SH-SY5Y (cell line): ENCODE measurements around the gene MYOCD.

Experiments used
- GATA2 ChIP-seq: IDR thresholded peaks from 2 replicates; pipeline ENCODE4 v1.6.1; 2011; ENCODE audit warnings: mild to moderate bottlenecking, low read depth, low read length
- GATA3 ChIP-seq: IDR thresholded peaks from 2 replicates; pipeline ENCODE4 v1.6.1; 2011; ENCODE audit warnings: low read depth, mild to moderate bottlenecking, low read length, moderate library complexity

GRCh38 chr17:12730931-12731521 lies 65.3 kb downstream of the MYOCD start:
- TF ChIP-seq GATA2 (no peak), GATA3 (no peak)
